K562 (cell line): ENCODE results near the gene GLMN.

Source experiments
- MYNN ChIP-seq, 2 experiments: sonication (generic); formaldehyde crosslinking in 1 of 2; IDR thresholded peaks; 2 replicates each; pipeline versions ENCODE4 v1.5.0 to v1.6.1; 2016 to 2020; ENCODE audit warnings: antibody characterized with exemption in 1 of 2, missing genetic modification reagents in 1 of 2
- NR2C1 ChIP-seq, 2 experiments: fragments of 450-650 bp; IDR thresholded peaks; 2 replicates each; pipeline ENCODE4 v1.6.1; 2017; ENCODE audit warnings: mild to moderate bottlenecking in 2 of 2, antibody characterized with exemption in 1 of 2, inconsistent platforms in 1 of 2, missing compliant biosample characterization in 1 of 2, missing genetic modification characterization in 1 of 2
- ZFX ChIP-seq: sonication (generic); formaldehyde crosslinking; IDR thresholded peaks from 2 replicates; pipeline ENCODE4 v1.8.0; 2022; ENCODE audit warnings: mild to moderate bottlenecking, missing genetic modification reagents, moderate library complexity
- TF ChIP-seq, protein P1 (sequence below), 3 experiments: IDR thresholded peaks in 2 of 3; conservative IDR thresholded peaks in 1 of 3; 2 replicates each; pipeline ENCODE4 v1.5.1; 2011 to 2012; ENCODE audit warnings: low read length in 3 of 3, mild to moderate bottlenecking in 3 of 3, control low read depth in 2 of 3, improper control_type of control experiment in 1 of 3, inconsistent platforms in 1 of 3, low read depth in 1 of 3, mixed read lengths in 1 of 3, moderate library complexity in 1 of 3; ENCODE audit not compliant: insufficient read depth in 2 of 3
- TF ChIP-seq, protein P2 (sequence below), 2 experiments: fragments of 450-650 bp; formaldehyde crosslinking in 1 of 2; IDR thresholded peaks; 2 replicates each; pipeline versions ENCODE4 v1.4.0 to v1.6.1; 2014 to 2020; ENCODE audit warnings: mild to moderate bottlenecking in 2 of 2, borderline replicate concordance in 1 of 2, low read depth in 1 of 2

DNA sequence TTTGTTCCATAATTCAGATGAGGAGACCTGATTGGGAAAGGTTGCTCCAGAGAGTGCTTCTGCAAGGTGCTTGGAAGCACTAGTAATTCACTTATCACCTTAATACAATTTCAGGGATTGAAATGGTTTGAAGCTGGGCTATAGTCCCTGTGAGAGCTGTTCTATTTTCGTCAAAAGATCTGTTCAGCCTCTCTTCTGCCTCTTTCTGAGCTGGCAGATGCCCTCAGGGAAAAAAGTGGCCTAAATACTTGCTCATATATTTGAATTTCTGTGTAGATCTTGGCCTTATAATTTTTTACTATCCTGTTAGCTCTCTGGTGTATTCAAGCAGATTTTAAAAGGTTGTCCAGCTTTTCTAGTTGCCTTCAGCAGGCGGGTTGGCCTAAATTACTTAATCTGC, 58.8 kb downstream of the GLMN start:
- TF ChIP-seq, protein P1, sequence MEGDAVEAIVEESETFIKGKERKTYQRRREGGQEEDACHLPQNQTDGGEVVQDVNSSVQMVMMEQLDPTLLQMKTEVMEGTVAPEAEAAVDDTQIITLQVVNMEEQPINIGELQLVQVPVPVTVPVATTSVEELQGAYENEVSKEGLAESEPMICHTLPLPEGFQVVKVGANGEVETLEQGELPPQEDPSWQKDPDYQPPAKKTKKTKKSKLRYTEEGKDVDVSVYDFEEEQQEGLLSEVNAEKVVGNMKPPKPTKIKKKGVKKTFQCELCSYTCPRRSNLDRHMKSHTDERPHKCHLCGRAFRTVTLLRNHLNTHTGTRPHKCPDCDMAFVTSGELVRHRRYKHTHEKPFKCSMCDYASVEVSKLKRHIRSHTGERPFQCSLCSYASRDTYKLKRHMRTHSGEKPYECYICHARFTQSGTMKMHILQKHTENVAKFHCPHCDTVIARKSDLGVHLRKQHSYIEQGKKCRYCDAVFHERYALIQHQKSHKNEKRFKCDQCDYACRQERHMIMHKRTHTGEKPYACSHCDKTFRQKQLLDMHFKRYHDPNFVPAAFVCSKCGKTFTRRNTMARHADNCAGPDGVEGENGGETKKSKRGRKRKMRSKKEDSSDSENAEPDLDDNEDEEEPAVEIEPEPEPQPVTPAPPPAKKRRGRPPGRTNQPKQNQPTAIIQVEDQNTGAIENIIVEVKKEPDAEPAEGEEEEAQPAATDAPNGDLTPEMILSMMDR (IDR thresholded peaks at IDR 0.05 in 2 of 3, conservative IDR thresholded peaks at IDR 0.05 in 1 of 3; ENCODE audit: insufficient read depth in 2 of 3, low read depth in 1 of 3, low read length in 3 of 3), result no peak
- TF ChIP-seq MYNN (IDR thresholded peaks at IDR 0.05) (no peak), MYNN (CRISPR knock-in tag; IDR thresholded peaks at IDR 0.05) (no peak), ZFX (CRISPR knock-in tag) (no peak), NR2C1 (IDR thresholded peaks at IDR 0.05) (no peak), NR2C1 (tag; IDR thresholded peaks at IDR 0.05) (no peak)
- TF ChIP-seq, protein P2, sequence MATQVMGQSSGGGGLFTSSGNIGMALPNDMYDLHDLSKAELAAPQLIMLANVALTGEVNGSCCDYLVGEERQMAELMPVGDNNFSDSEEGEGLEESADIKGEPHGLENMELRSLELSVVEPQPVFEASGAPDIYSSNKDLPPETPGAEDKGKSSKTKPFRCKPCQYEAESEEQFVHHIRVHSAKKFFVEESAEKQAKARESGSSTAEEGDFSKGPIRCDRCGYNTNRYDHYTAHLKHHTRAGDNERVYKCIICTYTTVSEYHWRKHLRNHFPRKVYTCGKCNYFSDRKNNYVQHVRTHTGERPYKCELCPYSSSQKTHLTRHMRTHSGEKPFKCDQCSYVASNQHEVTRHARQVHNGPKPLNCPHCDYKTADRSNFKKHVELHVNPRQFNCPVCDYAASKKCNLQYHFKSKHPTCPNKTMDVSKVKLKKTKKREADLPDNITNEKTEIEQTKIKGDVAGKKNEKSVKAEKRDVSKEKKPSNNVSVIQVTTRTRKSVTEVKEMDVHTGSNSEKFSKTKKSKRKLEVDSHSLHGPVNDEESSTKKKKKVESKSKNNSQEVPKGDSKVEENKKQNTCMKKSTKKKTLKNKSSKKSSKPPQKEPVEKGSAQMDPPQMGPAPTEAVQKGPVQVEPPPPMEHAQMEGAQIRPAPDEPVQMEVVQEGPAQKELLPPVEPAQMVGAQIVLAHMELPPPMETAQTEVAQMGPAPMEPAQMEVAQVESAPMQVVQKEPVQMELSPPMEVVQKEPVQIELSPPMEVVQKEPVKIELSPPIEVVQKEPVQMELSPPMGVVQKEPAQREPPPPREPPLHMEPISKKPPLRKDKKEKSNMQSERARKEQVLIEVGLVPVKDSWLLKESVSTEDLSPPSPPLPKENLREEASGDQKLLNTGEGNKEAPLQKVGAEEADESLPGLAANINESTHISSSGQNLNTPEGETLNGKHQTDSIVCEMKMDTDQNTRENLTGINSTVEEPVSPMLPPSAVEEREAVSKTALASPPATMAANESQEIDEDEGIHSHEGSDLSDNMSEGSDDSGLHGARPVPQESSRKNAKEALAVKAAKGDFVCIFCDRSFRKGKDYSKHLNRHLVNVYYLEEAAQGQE (IDR thresholded peaks at IDR 0.05; ENCODE audit: borderline replicate concordance), result no peak
- TF ChIP-seq, protein P2 (CRISPR knock-in tag; IDR thresholded peaks at IDR 0.05; ENCODE audit: low read depth), result no peak
